Left forelimb (tissue), 1 donor: ENCODE results near the gene NRXN3.

Experiments
- DNase-seq: peaks from one replicate; pipeline ENCODE4 v3.0.0-alpha.2; 2018; ENCODE audit warnings: low spot score

NRXN3 gene

GRCh38 chr14:78638926-78639325 lies 468.8 kb downstream of the NRXN3 start:
- DNase-seq: no peak

- DNase-seq: no peak
Measured at GRCh38 chr14:78644824-78645559, 474.8 kb downstream of the NRXN3 start.

GRCh38 chr14:78652727-78653126 lies 482.6 kb downstream of the NRXN3 start:
- no peak for DNase-seq

- DNase-seq: no peak
Measured at GRCh38 chr14:78653173-78653572, 483.0 kb downstream of the NRXN3 start.

- DNase-seq: no peak
Measured at GRCh38 chr14:78657451-78657850, 487.3 kb downstream of the NRXN3 start.

GRCh38 chr14:78664841-78665240 lies 494.7 kb downstream of the NRXN3 start:
- DNase-seq: no peak

- DNase-seq: no peak
Measured at GRCh38 chr14:78666336-78667056, 496.3 kb downstream of the NRXN3 start.

GRCh38 chr14:78667141-78667540 lies 497.0 kb downstream of the NRXN3 start:
- DNase-seq: no peak

GRCh38 chr14:78673845-78674244 lies 503.7 kb downstream of the NRXN3 start:
- DNase-seq: no peak

- DNase-seq: no peak
Measured at GRCh38 chr14:78674820-78675219, 504.6 kb downstream of the NRXN3 start.

- DNase-seq: no peak
Measured at GRCh38 chr14:78683206-78683605, 513.0 kb downstream of the NRXN3 start.

- no peak for DNase-seq
Measured at GRCh38 chr14:78683981-78684380, 513.8 kb downstream of the NRXN3 start.

GRCh38 chr14:78688503-78688902 lies 518.3 kb downstream of the NRXN3 start:
- no peak for DNase-seq

GRCh38 chr14:78690836-78691235 lies 520.7 kb downstream of the NRXN3 start:
- DNase-seq: no peak

- no peak for DNase-seq
Measured at GRCh38 chr14:78697341-78697740, 527.2 kb downstream of the NRXN3 start.

GRCh38 chr14:78698991-78699390 lies 528.8 kb downstream of the NRXN3 start:
- no peak for DNase-seq

GRCh38 chr14:78700236-78700635 lies 530.1 kb downstream of the NRXN3 start:
- no peak for DNase-seq

GRCh38 chr14:78701246-78701645 lies 531.1 kb downstream of the NRXN3 start:
- DNase-seq: no peak

- no peak for DNase-seq
Measured at GRCh38 chr14:78704965-78705364, 534.8 kb downstream of the NRXN3 start.

- DNase-seq: no peak
Measured at GRCh38 chr14:78705989-78706388, 535.8 kb downstream of the NRXN3 start.

GRCh38 chr14:78709795-78710557 lies 539.8 kb downstream of the NRXN3 start:
- DNase-seq: no peak

GRCh38 chr14:78710963-78711362 lies 540.8 kb downstream of the NRXN3 start:
- DNase-seq: no peak

GRCh38 chr14:78713716-78714115 lies 543.5 kb downstream of the NRXN3 start:
- DNase-seq: no peak
